Loucy (cell line): Measurements from ENCODE around the gene FTO.

Experiments used
- H2AFZ ChIP-seq: fragments of 200-600 bp; sonication (generic); 2 replicates; pipeline ENCODE4 v1.6.0; 2016; ENCODE audit warnings: antibody characterized with exemption, mild to moderate bottlenecking, low read length, moderate library complexity
- H3F3A ChIP-seq: fragments of 200-600 bp; 2 replicates; pipeline ENCODE4 v1.6.0; 2016; ENCODE audit warnings: antibody characterized with exemption, low read depth, mild to moderate bottlenecking
- H3K27me3 ChIP-seq: fragments of 200-600 bp; sonication (generic); 2 replicates; pipeline ENCODE4 v1.6.1; 2014; ENCODE audit warnings: low read length, mild to moderate bottlenecking; ENCODE audit not compliant: insufficient read depth, poor library complexity, severe bottlenecking
- H3K36me3 ChIP-seq: fragments of 200-600 bp; sonication (generic); 2 replicates; pipeline ENCODE4 v1.6.1; 2016; ENCODE audit warnings: low read length; ENCODE audit not compliant: insufficient read depth
- H3K4me1 ChIP-seq: fragments of 200-600 bp; sonication (generic); 2 replicates; pipeline ENCODE4 v1.5.1; 2014; ENCODE audit warnings: low read length, mild to moderate bottlenecking; ENCODE audit not compliant: insufficient read depth, poor library complexity, severe bottlenecking
- H3K4me2 ChIP-seq: fragments of 200-600 bp; sonication (generic); 2 replicates; pipeline ENCODE4 v1.6.0; 2014; ENCODE audit warnings: antibody characterized with exemption, low read length, low read depth, mild to moderate bottlenecking; ENCODE audit not compliant: poor library complexity, severe bottlenecking
- H3K4me3 ChIP-seq: fragments of 200-600 bp; sonication (generic); 2 replicates; pipeline ENCODE4 v1.5.1; 2014; ENCODE audit warnings: low read length, mild to moderate bottlenecking, mixed read lengths; ENCODE audit not compliant: poor library complexity, severe bottlenecking
- H3K79me2 ChIP-seq: fragments of 200-600 bp; sonication (generic); 2 replicates; pipeline ENCODE4 v1.6.1; 2014; ENCODE audit warnings: low read length; ENCODE audit not compliant: insufficient read depth
- H3K9ac ChIP-seq: fragments of 200-600 bp; sonication (generic); 2 replicates; pipeline ENCODE4 v1.6.0; 2014; ENCODE audit warnings: mild to moderate bottlenecking, low read depth, low read length, moderate library complexity; ENCODE audit not compliant: poor library complexity, severe bottlenecking
- H3K9me2 ChIP-seq: fragments of 200-600 bp; sonication (generic); replicated peaks from 2 replicates; pipeline ENCODE4 v1.6.1; 2016; ENCODE audit warnings: low read depth, low read length, mixed read lengths
- H3K9me3 ChIP-seq: fragments of 200-600 bp; sonication (generic); 2 replicates; pipeline ENCODE4 v1.6.1; 2014; ENCODE audit warnings: mild to moderate bottlenecking, antibody characterized with exemption, low read length, low read depth; ENCODE audit not compliant: insufficient read depth
- H4K20me1 ChIP-seq: fragments of 200-600 bp; sonication (generic); 2 replicates; pipeline ENCODE4 v1.6.0; 2014; ENCODE audit warnings: antibody characterized with exemption, low read length, mild to moderate bottlenecking; ENCODE audit not compliant: insufficient read depth, poor library complexity, severe bottlenecking
- CTCF ChIP-seq: fragments of 200-600 bp; sonication (generic); conservative IDR thresholded peaks from 2 replicates; pipeline ENCODE4 v1.5.1; 2014; ENCODE audit warnings: mild to moderate bottlenecking, antibody characterized with exemption, low read length
- EZH2phosphoT487 ChIP-seq: fragments of 200-600 bp; IDR thresholded peaks from 2 replicates; pipeline ENCODE4 v1.6.1; 2018; ENCODE audit warnings: antibody characterized with exemption, mild to moderate bottlenecking, moderate library complexity, borderline replicate concordance

FTO gene

GRCh38 chr16:54140057-54140787 is 436.3 kb downstream of the FTO start:
- TF ChIP-seq EZH2phosphoT487 = no peak
- TF ChIP-seq CTCF = peak; percentile 21
- Histone ChIP-seq H3K4me2 (no peak overlapping the region), H3K9me3 (no peaks in the 10 kb centered on the region), H3K79me2 (no peaks in the 10 kb centered on the region), H3K9me2 (no peaks in the 10 kb centered on the region), H3K36me3 (no peaks in the 10 kb centered on the region), H3K9ac (no peak overlapping the region), H3F3A (no peaks in the 10 kb centered on the region), H3K27me3 (no peaks in the 10 kb centered on the region), H4K20me1 (no peaks in the 10 kb centered on the region), H3K4me3 (no peak overlapping the region), H2AFZ (no peak overlapping the region), H3K4me1 (peaks cover 23% of the 10 kb centered on the region)

DNA sequence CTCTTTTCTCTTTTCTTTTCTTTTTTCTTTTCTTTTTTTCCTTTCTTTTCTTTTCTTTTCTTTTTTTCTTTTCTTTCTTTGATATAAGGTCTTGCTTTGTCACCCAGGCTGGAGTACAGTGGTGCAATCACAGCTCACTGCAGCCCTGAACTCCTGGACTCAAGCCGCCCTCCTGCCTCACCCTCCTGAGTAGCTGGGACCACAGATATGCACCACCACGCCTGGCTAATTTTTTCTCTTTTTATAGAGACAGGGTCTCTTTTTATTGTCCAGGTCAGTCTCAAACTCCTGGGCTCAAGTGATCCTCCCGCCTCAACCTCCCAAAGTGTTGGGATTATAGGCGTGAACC is 436.8 kb downstream of the FTO start:
- no peaks in the 10 kb centered on the region for H3K9me3 ChIP-seq
- no peak overlapping the region for H3K9ac ChIP-seq
- no peaks in the 10 kb centered on the region for H3K36me3 ChIP-seq
- no peak overlapping the region for H3K4me2 ChIP-seq
- H2AFZ ChIP-seq = no peak overlapping the region
- H3F3A ChIP-seq = no peaks in the 10 kb centered on the region
- H3K27me3 ChIP-seq = no peaks in the 10 kb centered on the region
- TF ChIP-seq EZH2phosphoT487 (no peak), CTCF (no peak)
- no peak overlapping the region for H3K4me3 ChIP-seq
- peaks cover 22% of the 10 kb centered on the region for H3K4me1 ChIP-seq
- no peaks in the 10 kb centered on the region for H3K9me2 ChIP-seq
- no peaks in the 10 kb centered on the region for H4K20me1 ChIP-seq
- H3K79me2 ChIP-seq = no peaks in the 10 kb centered on the region

DNA sequence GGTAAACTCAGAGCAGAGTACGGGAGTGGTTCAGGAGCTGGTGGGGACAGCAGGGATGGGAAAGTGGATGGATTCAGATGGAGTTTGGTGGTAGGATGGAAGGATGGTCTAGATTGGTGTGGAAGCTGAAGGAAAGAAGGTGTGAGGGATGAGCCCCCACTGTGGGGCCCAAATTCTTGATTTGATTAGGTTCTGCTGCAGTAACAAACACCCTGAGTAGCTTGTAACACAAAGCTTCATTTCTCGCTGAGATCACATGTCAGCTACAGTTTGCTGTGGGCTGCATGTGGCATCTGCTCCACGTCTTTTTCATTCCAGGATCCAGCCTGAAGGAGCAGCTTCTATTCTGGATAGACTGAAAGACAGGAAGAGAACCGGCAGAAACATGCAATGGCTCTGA is 438.8 kb downstream of the FTO start:
- Histone ChIP-seq H3K9me3 (no peaks in the 10 kb centered on the region), H3K4me3 (no peak overlapping the region), H3K36me3 (no peaks in the 10 kb centered on the region), H3K9me2 (no peaks in the 10 kb centered on the region), H3K4me1 (peaks cover 17% of the 10 kb centered on the region), H3K4me2 (no peak overlapping the region), H3K79me2 (no peaks in the 10 kb centered on the region), H2AFZ (no peak overlapping the region), H4K20me1 (no peaks in the 10 kb centered on the region), H3F3A (no peaks in the 10 kb centered on the region), H3K27me3 (no peaks in the 10 kb centered on the region), H3K9ac (no peak overlapping the region)
- TF ChIP-seq EZH2phosphoT487 = no peak
- no peak for TF ChIP-seq CTCF
